SJCRH30 (cell line): ENCODE results near the gene IQSEC1. TPM values are rescaled to one million over a fixed set of nuclear protein-coding genes. Genes with fewer than 3 reads are reported as not detected.
A peak's percentile ranks its signal among the peaks of the same experiment; 100 is the strongest.

Source experiments
- DNase-seq, 2 experiments: peaks; one replicate each; pipeline ENCODE4 v3.0.0-alpha.2; 2015 to 2020
- H3K27ac ChIP-seq: fragments of 250-450 bp; sonication (Bioruptor Pico); 2 replicates; pipeline ENCODE4 v1.5.1; 2020; ENCODE audit warnings: mild to moderate bottlenecking, moderate library complexity
- H3K27me3 ChIP-seq: fragments of 250-450 bp; sonication (Bioruptor Pico); 2 replicates; pipeline ENCODE4 v1.5.1; 2020; ENCODE audit warnings: mild to moderate bottlenecking, moderate library complexity
- H3K36me3 ChIP-seq: fragments of 250-450 bp; sonication (Bioruptor Pico); 2 replicates; pipeline ENCODE4 v1.5.1; 2020; ENCODE audit warnings: mild to moderate bottlenecking, moderate library complexity
- H3K4me1 ChIP-seq: fragments of 250-450 bp; sonication (Bioruptor Pico); 2 replicates; pipeline ENCODE4 v1.5.1; 2020; ENCODE audit warnings: mild to moderate bottlenecking, moderate library complexity
- H3K4me3 ChIP-seq: fragments of 250-450 bp; sonication (Bioruptor Pico); 2 replicates; pipeline ENCODE4 v1.5.1; 2020; ENCODE audit warnings: mild to moderate bottlenecking, moderate library complexity
- H3K9me3 ChIP-seq: fragments of 250-450 bp; sonication (Bioruptor Pico); replicated peaks from 2 replicates; pipeline ENCODE4 v1.5.1; 2020; ENCODE audit warnings: mild to moderate bottlenecking, moderate library complexity
- total RNA-seq: library from RNA; depleted of rRNA; stranded (reverse); fragments of >200 nt; shearing (Covaris generic); gene quantifications from 2 replicates; pipeline ENCODE4 v1.2.3, GENCODE V29; 2014

IQSEC1 gene
- total RNA-seq, 1 experiment from 2014 or later: 5.7 TPM

GRCh38 chr3:13011573-13012220, 61.5 kb downstream of the IQSEC1 start:
- Histone ChIP-seq H3K27ac (no peak overlapping the region), H3K36me3 (no peaks in the 10 kb centered on the region), H3K27me3 (no peaks in the 10 kb centered on the region), H3K9me3 (no peaks in the 10 kb centered on the region), H3K4me3 (no peak overlapping the region), H3K4me1 (peaks cover 25% of the 10 kb centered on the region)
- DNase-seq: peak in 1 of 2 experiments; percentile 54

GRCh38 chr3:13010780-13011572, 62.3 kb downstream of the IQSEC1 start:
- H3K4me3 ChIP-seq: no peak overlapping the region
- DNase-seq: no peak
- H3K27ac ChIP-seq: no peak overlapping the region
- no peaks in the 10 kb centered on the region for H3K36me3 ChIP-seq
- peaks cover 25% of the 10 kb centered on the region for H3K4me1 ChIP-seq
- no peaks in the 10 kb centered on the region for H3K9me3 ChIP-seq
- no peaks in the 10 kb centered on the region for H3K27me3 ChIP-seq

- no peaks in the 10 kb centered on the region for H3K36me3 ChIP-seq
- no peaks in the 10 kb centered on the region for H3K27me3 ChIP-seq
- peaks cover 25% of the 10 kb centered on the region for H3K4me1 ChIP-seq
- no peaks in the 10 kb centered on the region for H3K9me3 ChIP-seq
- DNase-seq: no peak
- no peak overlapping the region for H3K27ac ChIP-seq
- H3K4me3 ChIP-seq: no peak overlapping the region
Observed at GRCh38 chr3:13009946-13010315, 63.3 kb downstream of the IQSEC1 start.

GRCh38 chr3:13009132-13009945, 63.9 kb downstream of the IQSEC1 start:
- H3K4me3 ChIP-seq: no peak overlapping the region
- no peaks in the 10 kb centered on the region for H3K36me3 ChIP-seq
- peaks cover 25% of the 10 kb centered on the region for H3K4me1 ChIP-seq
- H3K27ac ChIP-seq: no peak overlapping the region
- no peaks in the 10 kb centered on the region for H3K9me3 ChIP-seq
- no peaks in the 10 kb centered on the region for H3K27me3 ChIP-seq
- DNase-seq: peak in 1 of 2 experiments; percentile 41

GRCh38 chr3:13008155-13008995, 64.9 kb downstream of the IQSEC1 start:
- no peak for DNase-seq
- H3K4me1 ChIP-seq: peaks cover 25% of the 10 kb centered on the region
- no peaks in the 10 kb centered on the region for H3K27me3 ChIP-seq
- no peak overlapping the region for H3K4me3 ChIP-seq
- no peaks in the 10 kb centered on the region for H3K9me3 ChIP-seq
- H3K27ac ChIP-seq: no peak overlapping the region
- no peaks in the 10 kb centered on the region for H3K36me3 ChIP-seq

- no peaks in the 10 kb centered on the region for H3K9me3 ChIP-seq
- no peak for DNase-seq
- H3K4me1 ChIP-seq: peaks cover 25% of the 10 kb centered on the region
- H3K27ac ChIP-seq: no peak overlapping the region
- no peak overlapping the region for H3K4me3 ChIP-seq
- no peaks in the 10 kb centered on the region for H3K36me3 ChIP-seq
- H3K27me3 ChIP-seq: no peaks in the 10 kb centered on the region
Observed at GRCh38 chr3:13007251-13007941, 65.8 kb downstream of the IQSEC1 start.

GRCh38 chr3:13006216-13006990, 66.8 kb downstream of the IQSEC1 start:
- no peak for DNase-seq

GRCh38 chr3:13005301-13005700, 67.9 kb downstream of the IQSEC1 start:
- peak; percentile 32 to 46 for DNase-seq
- H3K9me3 ChIP-seq: no peaks in the 10 kb centered on the region

More at GRCh38 chr3:13006216-13006990, 66.8 kb downstream of the IQSEC1 start:
- peaks cover 18% of the 10 kb centered on the region for H3K4me1 ChIP-seq
- no peak overlapping the region for H3K27ac ChIP-seq
- no peaks in the 10 kb centered on the region for H3K9me3 ChIP-seq
- no peak overlapping the region for H3K4me3 ChIP-seq
- no peaks in the 10 kb centered on the region for H3K36me3 ChIP-seq
- H3K27me3 ChIP-seq: no peaks in the 10 kb centered on the region

GRCh38 chr3:13004376-13004775, 68.9 kb downstream of the IQSEC1 start:
- H3K4me1 ChIP-seq: peaks cover 13% of the 10 kb centered on the region
- no peak overlapping the region for H3K27ac ChIP-seq
- no peaks in the 10 kb centered on the region for H3K36me3 ChIP-seq
- H3K9me3 ChIP-seq: no peaks in the 10 kb centered on the region
- no peak for DNase-seq
- no peak overlapping the region for H3K4me3 ChIP-seq
- H3K27me3 ChIP-seq: no peaks in the 10 kb centered on the region

More at GRCh38 chr3:13005301-13005700, 67.9 kb downstream of the IQSEC1 start:
- peaks cover 13% of the 10 kb centered on the region for H3K4me1 ChIP-seq
- H3K36me3 ChIP-seq: no peaks in the 10 kb centered on the region
- H3K27me3 ChIP-seq: no peaks in the 10 kb centered on the region
- no peak overlapping the region for H3K4me3 ChIP-seq
- no peak overlapping the region for H3K27ac ChIP-seq

- Histone ChIP-seq H3K4me3 (no peak overlapping the region), H3K4me1 (peaks cover 13% of the 10 kb centered on the region), H3K9me3 (no peaks in the 10 kb centered on the region), H3K27ac (no peak overlapping the region), H3K36me3 (no peaks in the 10 kb centered on the region), H3K27me3 (no peaks in the 10 kb centered on the region)
- DNase-seq: no peak
Observed at GRCh38 chr3:13003608-13004007, 69.6 kb downstream of the IQSEC1 start.

GRCh38 chr3:13002398-13003124, 70.7 kb downstream of the IQSEC1 start:
- Histone ChIP-seq H3K27me3 (no peaks in the 10 kb centered on the region), H3K4me3 (no peak overlapping the region), H3K27ac (no peak overlapping the region), H3K4me1 (peaks cover 7% of the 10 kb centered on the region), H3K36me3 (no peaks in the 10 kb centered on the region), H3K9me3 (no peaks in the 10 kb centered on the region)
- no peak for DNase-seq

- H3K4me3 ChIP-seq: no peak overlapping the region
- DNase-seq: no peak
- H3K27ac ChIP-seq: no peak overlapping the region
- no peaks in the 10 kb centered on the region for H3K36me3 ChIP-seq
- no peaks in the 10 kb centered on the region for H3K27me3 ChIP-seq
- no peaks in the 10 kb centered on the region for H3K4me1 ChIP-seq
- no peaks in the 10 kb centered on the region for H3K9me3 ChIP-seq
Observed at GRCh38 chr3:12999147-13000140, 73.8 kb downstream of the IQSEC1 start.
